Measurements from ENCODE around the gene GPBP1L1. TPM values are rescaled to one million over a fixed set of nuclear protein-coding genes. Genes with fewer than 3 reads are reported as not detected.

GPBP1L1 gene
- polyA plus RNA-seq, 1 of the 3 experiments (the other 2 are of a cell fraction) = 28.5 TPM

- Histone ChIP-seq H4K20me1 (ENCODE audit: insufficient read depth) (peaks cover 7% of the 10 kb centered on the region; the same call in 1 of the 2 replicates), H3K9ac (no peak overlapping the region), H3K36me3 (replicated peaks in 1 of 2; ENCODE audit: control insufficient read depth in 1 of 2, insufficient read depth in 2 of 2, low read length in 1 of 2) (peaks cover 40 to 62% of the 10 kb centered on the region in 2 experiments), H3K9me2 (no peaks in the 10 kb centered on the region), H3K79me2 (ENCODE audit: insufficient read depth) (peaks cover 32% of the 10 kb centered on the region), H3K27me3 (ENCODE audit: insufficient read depth) (no peaks in the 10 kb centered on the region), H3K9me3 (no peaks in the 10 kb centered on the region), H3K27ac (ENCODE audit: low read depth in 2 of 2, low read length in 1 of 2) (no peak overlapping the region), H3K4me3 (ENCODE audit: low read depth in 2 of 2, low read length in 1 of 2) (no peak overlapping the region), H2AFZ (ENCODE audit: low read depth) (no peak overlapping the region), H3K4me1 (ENCODE audit: control insufficient read depth in 1 of 2, insufficient read depth in 2 of 2, low read depth in 1 of 2, low read length in 1 of 2) (no peaks in the 10 kb centered on the region), H3F3A (replicated peaks; ENCODE audit: insufficient read depth) (peaks cover 19% of the 10 kb centered on the region), H3K4me2 (no peak overlapping the region)
- POLR2A ChIA-PET = no interaction called here
- no peak for DNase-seq
- no peak for TF ChIP-seq FOXM1 (IDR thresholded peaks at IDR 0.05; ENCODE audit: low read depth)
- no peak for TF ChIP-seq ZBTB33 (IDR thresholded peaks at IDR 0.05; ENCODE audit: borderline replicate concordance, low read depth)
- TF ChIP-seq TEAD4 (IDR thresholded peaks at IDR 0.05; ENCODE audit: borderline replicate concordance, insufficient read depth) = no peak
- no peak for TF ChIP-seq ELF1 (IDR thresholded peaks at IDR 0.05)
- TF ChIP-seq TAF1 (IDR thresholded peaks at IDR 0.05; ENCODE audit: borderline replicate concordance, low read depth, low read length) = no peak
- no peak for TF ChIP-seq REST (IDR thresholded peaks at IDR 0.05; ENCODE audit: low read depth, low read length)
- TF ChIP-seq RCOR1 (IDR thresholded peaks at IDR 0.05; ENCODE audit: low read length) = no peak
- TF ChIP-seq MXI1 (IDR thresholded peaks at IDR 0.05; ENCODE audit: low read depth, low read length) = no peak
- no peak for TF ChIP-seq SIN3A (IDR thresholded peaks at IDR 0.05; ENCODE audit: borderline replicate concordance, low read depth, low read length)
- TF ChIP-seq IRF3 (IDR thresholded peaks at IDR 0.05; ENCODE audit: low read depth, low read length) = no peak
- TF ChIP-seq PBX3 (IDR thresholded peaks at IDR 0.05) = no peak
- CTCF ChIA-PET = interaction anchor here (1.0 to 1.4 kb wide), 3 partner anchors 10 to 13 kb away, joined by 3 to 4 read pairs (median 3); no protein-coding TSS in a partner anchor
- 95% methylated on average over 2 of the region's 2 CpGs for WGBS (ENCODE audit: low lambda C conversion rate)
Measured at GRCh38 chr1:45644661-45645060, 41.7 kb downstream of the GPBP1L1 start.
